Stimulated activated CD4-positive, alpha-beta T cell treated with anti-CD3 and anti-CD28 coated beads, Interleukin-15, amount 100 ng/mL, for 1 hour (primary cell): Measurements from ENCODE around the gene MFNG.
"Not testable (repeated sequence)": the region's sequence is repeated elsewhere in the genome, so short reads cannot be mapped to it uniquely, and the experiment has no call there.

Experiments used
- DNase-seq, 2 donors: peaks; one replicate each; pipeline ENCODE4 v3.0.0-alpha.2; 2020; ENCODE audit warnings: low read depth in 1 of 2, low spot score in 1 of 2

Gene MFNG

GRCh38 chr22:37476389-37477329, 9.5 kb downstream of the MFNG start:
- no peak for DNase-seq

- DNase-seq = no peak
Observed at GRCh38 chr22:37474447-37475090, 11.6 kb downstream of the MFNG start.

- no peak for DNase-seq
Observed at GRCh38 chr22:37473437-37473946, 12.7 kb downstream of the MFNG start.

- peak in 1 of 2 donors; percentile 21 for DNase-seq
Observed at GRCh38 chr22:37472418-37473006, 13.7 kb downstream of the MFNG start.

GRCh38 chr22:37471727-37472417, 14.3 kb downstream of the MFNG start:
- no peak for DNase-seq

GRCh38 chr22:37470087-37470445, 16.1 kb downstream of the MFNG start:
- no peak for DNase-seq

GRCh38 chr22:37469416-37470086, 16.6 kb downstream of the MFNG start:
- no peak for DNase-seq

GRCh38 chr22:37468201-37468695, 17.9 kb downstream of the MFNG start:
- DNase-seq = not testable (repeated sequence)

GRCh38 chr22:37467391-37467955, 18.7 kb downstream of the MFNG start:
- DNase-seq = no peak

GRCh38 chr22:37464181-37464580, 22.0 kb downstream of the MFNG start:
- DNase-seq = no peak

GRCh38 chr22:37462983-37463382, 23.2 kb downstream of the MFNG start:
- no peak for DNase-seq

- no peak for DNase-seq
Observed at GRCh38 chr22:37462436-37462835, 23.7 kb downstream of the MFNG start.

- DNase-seq = no peak
Observed at GRCh38 chr22:37461961-37462360, 24.2 kb downstream of the MFNG start.

- no peak for DNase-seq
Observed at GRCh38 chr22:37460684-37461083, 25.5 kb downstream of the MFNG start.

GRCh38 chr22:37459206-37459605, 27.0 kb downstream of the MFNG start:
- no peak for DNase-seq

- DNase-seq = peak; percentile 68 to 78
Observed at GRCh38 chr22:37457093-37457893, 28.9 kb downstream of the MFNG start.

- no peak for DNase-seq
Observed at GRCh38 chr22:37456346-37456745, 29.8 kb downstream of the MFNG start.

GRCh38 chr22:37455896-37456295, 30.3 kb downstream of the MFNG start:
- no peak for DNase-seq
